Medulla oblongata (tissue), 1 donor: ENCODE data around the gene OPTC.

Experiments used
- DNase-seq: peaks from one replicate; pipeline ENCODE4 v3.0.0-alpha.2; 2015; ENCODE audit errors: extremely low spot score

Gene OPTC

DNA sequence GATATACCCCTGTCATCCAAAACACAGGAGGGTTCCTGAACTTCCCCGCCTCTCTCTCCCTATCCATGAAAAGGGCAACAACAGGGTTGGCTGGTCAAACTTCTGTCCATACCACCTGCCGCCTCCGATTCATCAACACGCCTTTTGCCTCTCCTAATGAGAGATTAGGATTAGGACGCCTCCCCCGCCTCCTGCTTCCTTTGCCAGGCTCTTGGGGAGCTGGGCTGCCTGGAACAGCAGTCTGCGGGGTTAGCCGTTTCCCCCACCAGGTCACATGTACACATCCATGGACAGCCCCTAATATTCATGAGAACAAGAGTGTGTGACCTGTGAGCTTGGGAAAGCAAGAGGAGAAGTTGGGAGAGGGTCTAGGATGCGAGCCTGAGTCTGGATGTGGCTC is 2.3 kb upstream of the OPTC start:
- no peak for DNase-seq

DNA sequence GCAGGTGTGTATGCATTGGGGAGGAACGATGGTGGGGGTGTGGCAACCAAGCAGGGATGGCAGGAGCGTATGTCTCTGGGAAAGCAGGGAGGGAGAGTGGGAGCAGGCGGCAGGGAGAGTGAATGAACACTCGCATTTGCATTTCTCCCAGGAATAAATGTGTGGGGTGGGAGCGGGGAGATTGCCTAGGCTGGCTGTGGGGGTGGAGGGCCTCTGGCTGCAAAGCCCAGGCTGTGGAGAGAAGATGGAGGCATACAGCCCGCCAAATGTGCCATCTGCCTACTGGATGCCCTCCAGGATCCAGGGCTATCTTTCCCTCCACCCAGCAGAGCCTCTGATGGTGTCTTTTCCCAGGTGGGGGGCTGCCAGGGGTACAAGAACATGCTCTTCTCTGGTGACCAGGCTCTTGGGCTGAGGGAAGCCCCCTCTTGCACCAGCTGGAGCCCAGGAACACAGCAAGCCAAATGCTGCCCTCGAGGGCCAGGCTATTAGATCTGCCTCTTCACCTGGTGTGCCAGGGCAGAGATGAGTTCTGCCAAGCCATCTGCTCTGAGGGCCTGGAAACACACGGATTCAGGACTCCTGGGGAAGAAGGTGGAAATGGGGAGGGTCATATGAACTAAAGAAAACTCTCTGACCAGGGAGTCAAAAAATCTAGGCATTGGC is 1.7 kb upstream of the OPTC start:
- DNase-seq, result no peak

DNA sequence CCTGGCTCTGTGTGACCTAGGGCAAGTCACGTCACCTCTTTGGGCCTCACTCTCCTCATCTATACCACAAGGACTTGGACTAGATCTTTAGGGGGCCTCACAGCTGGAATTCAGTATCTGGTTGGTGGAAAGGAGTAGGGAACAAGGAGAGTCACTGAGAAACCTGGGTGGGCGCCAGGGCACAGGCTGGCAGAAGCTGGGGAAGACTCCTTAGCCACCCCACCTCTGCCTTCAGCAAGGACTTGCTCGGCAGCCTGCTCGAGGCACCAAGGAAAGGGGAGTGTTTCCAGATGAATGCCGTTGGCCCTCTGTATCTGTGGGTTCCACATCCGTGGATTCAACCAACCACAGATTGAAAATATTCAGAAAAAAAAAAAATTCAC is 1.2 kb upstream of the OPTC start:
- no peak for DNase-seq

DNA sequence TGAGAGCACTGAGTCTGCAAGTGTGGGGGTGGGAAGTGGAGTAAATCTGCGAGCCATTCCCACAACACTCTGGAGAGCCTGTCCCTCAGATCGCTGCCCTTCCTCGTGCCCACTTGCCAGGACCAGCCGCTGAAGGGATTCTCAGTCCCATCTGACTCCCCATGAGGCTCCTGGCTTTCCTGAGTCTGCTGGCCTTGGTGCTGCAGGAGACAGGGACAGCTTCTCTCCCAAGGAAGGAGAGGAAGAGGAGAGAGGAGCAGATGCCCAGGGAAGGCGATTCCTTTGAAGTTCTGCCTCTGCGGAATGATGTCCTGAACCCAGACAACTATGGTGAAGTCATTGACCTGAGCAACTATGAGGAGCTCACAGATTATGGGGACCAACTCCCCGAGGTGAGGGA is 1.9 kb downstream of the OPTC start:
- no peak for DNase-seq

DNA sequence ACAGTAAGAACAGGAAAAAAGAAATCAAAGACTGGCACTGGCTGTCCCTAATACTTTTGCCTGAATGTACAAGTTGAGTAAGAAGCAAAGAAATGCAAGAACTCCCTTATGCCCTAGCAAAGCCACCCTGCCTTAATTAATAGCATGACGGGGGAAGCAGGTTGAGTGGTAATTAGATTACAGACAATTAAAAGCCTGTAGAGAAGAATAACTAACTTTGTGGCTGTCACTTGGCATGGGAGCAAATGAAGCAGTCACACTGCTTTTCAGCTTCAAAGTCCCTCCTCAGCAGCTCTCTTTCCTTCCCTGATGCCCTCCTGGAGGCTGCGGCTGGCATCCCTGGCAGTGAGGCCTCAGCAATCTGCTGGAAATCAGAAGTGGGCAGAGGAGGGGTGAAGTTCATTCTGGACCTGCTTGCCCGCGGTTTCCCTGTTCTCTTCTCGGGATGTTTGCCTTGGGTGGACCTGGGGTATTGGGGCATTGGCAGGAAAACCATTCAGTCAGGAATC is 3.4 kb downstream of the OPTC start:
- DNase-seq, result no peak

DNA sequence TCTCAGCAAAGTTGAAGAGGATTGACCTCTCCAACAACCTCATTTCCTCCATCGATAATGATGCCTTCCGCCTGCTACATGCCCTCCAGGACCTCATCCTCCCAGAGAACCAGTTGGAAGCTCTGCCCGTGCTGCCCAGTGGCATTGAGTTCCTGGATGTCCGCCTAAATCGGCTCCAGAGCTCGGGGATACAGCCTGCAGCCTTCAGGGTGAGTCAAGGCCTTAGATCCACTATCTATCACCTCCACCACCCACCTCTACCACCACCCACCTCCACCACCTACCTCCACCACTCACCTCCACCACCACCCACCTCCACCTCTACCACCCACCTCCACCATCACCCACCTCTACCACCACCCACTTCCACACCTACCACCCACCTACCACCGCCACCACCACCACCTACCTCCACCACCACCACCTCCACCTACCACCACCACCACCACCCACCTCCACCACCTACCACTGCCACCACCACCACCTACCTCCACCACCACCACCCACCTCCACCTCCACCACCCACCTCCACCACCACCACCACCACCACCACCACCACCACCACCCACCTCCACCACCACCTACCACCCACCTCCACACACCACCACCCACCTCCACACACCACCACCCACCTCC is 5.8 kb downstream of the OPTC start:
- no peak for DNase-seq

DNA sequence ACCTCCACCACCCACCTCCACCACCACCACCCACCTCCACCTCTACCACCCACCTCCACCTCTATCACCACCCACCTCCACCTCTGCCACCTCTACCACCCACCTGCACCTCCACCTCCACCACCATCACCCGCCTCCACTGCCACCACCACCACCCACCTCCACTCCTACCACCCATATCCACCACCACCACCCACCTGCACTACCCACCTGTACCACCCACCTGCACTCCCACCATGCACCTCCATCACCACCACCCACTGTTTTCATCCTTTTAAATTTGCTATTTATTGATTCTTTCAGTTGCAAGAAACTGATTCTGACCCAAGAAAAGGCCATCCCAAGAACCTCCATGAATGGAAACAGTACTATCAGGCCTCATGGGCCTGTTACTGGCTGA is 6.3 kb downstream of the OPTC start:
- DNase-seq, result no peak

DNA sequence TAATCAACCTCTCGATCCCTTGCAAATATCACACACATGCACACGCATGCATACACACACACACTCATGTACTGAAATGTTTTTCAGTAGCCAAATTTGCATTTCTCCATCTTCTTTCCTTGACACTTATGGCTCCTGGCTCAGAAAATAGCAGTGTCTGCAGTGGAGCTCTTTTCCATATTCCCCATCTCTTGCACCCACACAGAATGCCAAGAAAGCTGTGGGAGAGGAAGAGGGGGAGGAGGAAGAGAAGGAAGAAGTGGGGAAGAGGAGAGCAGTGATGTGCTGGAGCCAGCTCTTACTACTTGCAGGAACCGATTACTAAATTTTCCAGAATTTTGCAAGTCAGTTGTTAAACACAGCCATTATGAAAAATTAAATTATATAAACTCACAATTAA is 9.9 kb downstream of the OPTC start:
- DNase-seq, result no peak

DNA sequence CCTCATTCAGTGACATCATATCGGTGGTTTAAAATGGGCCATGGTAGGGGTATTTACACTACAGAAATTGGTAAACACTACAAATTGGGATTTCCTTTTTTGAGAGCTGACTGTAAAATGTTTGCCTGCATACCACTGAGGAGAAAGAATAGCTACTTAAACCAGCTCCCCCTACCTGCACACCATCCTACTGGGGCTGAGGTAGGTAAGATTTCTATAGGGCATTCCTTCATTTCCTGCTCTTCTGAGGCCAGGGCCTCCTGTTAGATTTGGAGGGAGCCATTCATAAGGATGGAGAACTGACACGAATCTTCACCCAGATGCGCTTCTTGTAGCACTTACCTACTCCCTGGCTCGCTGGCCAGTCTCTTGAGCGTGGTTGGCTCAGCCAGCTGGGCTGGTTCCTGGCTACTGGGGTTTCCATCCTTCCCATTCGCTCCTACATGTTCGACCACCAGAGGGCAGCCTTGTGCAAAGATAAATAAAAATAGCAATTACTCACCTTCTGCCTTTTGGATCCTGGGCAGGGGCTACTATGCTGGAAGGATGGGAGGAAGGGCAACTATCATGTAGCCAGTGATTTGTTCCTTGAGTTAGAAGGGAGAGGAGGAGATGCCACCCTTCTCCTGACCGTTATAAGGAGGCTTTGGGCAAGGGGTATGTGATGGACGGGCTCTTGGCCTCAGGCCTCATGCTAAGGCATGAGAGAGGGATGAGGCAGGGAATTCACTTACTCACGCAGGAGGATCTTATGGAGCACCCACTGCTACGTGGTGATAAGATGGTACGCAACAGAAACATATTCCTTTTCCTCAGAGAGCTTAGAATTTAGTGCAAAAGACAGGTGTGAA is 10.7 kb downstream of the OPTC start:
- DNase-seq, result peak; percentile 93

DNA sequence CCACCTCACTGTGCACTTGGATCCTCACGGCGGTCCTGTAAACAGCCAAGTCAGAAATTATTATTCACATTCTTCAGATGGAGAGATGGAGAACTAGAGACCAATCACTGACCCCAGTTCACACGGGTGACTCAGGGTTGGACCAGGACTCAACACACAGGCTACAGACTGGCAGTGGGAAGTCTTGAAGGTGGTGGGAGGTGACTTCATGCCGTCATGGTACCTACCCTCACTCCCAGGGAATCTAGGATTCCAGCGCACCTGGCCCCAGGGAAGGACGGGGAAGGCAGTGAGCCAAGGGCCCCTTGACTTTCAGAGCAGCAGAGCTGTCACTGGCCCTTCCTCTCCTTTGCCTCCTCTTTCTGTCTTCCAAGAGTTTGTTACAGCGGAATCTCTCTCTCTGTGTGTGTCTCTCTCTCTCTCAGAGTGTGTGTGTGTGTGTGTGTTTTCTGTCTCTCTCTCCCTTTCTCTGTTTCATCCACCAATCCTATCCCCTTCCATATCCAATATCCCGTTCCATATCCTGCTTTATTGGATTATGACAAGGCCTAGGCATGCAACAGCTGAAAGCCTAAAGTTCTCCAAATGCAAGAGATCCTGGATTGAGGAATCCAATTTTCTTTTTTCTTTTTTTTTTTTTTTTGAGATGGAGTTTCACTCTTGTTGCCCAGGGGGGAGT is 11.7 kb downstream of the OPTC start:
- DNase-seq, result no peak

DNA sequence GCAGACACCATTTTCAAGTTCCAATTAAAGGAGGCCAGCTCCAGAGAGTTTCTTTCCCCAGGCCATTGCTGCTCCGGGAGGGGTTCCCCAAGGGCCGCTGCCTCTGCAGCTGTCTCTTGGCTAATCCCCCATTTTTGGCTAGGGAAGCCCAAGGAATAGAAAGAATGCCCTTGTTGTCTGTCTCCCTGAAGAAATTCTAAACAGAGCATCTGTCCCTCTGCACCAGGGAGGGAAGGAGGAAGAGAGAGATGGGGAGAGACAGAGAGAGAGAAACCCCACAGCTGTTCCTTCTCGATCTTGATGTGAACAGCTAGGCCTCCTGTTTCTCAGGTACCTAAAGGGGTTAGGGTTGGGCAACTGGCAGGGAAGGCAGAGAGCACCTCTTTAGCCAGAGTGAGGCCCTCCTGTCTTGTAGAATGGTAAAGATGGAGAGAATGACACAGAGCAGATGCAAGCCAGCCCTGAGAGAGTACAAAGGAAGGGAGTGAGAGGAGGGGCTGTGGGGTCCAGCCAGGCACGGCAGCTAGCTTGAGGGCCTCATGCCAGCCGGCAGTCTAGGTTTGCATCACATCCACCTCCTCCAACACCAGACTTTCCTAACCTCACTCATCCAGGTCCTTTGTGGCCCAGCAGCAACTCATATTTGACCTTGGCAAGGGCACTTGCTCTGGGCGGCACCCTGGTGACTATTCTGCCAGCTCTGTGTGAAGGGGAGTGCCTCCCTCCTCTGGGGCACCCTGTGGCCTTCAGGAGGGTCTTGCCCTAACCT is 13.1 kb downstream of the OPTC start:
- DNase-seq, result peak; percentile 26

DNA sequence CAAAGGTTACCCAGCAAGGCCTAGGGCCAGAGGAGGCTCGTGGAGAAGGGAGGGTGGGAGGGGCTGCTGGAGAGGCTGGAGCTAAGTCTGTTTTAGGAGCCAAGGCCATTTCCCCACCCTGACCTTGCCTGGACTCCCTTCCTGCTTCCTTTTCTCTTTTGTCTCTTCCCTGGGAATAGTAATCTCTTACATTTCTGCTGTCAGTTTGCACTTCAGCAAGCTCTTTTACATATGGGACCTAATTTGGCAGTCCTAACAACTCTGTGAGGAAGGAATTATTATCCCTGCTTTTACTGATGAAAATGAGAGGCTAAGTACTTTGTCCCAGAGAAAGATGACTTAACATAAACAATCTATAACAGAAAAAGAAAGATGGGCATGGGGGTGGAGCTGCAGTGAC is 13.8 kb downstream of the OPTC start:
- no peak for DNase-seq

DNA sequence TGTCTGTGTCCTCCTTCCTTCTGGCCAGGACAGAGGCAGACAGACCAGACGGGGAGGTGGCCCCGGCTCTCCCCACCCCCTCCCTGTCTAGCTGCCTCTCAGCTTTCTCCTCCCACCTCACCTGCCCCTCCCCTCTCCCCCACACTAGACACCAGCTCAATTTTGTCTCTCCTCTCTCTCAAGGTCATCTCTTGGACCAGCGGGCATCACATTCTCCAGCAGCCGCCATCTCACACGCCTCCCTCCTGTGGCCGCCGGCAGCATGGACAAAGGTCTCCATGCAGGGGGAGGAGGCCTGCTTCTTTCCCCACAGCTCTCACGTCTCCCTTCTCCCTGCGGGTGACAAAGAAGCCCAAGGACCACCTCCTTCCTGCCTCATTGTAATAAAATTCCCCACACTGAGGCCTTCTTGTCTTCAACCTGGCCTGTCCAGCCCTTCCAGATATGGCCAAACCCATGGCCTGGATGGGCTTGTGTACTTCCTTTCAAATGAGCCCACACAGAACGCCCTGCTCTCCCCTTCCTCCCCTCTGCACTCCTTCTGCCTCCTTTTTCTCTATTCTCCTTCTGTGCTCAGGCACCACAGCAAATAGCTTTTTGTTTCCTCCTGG is 14.6 kb downstream of the OPTC start:
- DNase-seq, result no peak

DNA sequence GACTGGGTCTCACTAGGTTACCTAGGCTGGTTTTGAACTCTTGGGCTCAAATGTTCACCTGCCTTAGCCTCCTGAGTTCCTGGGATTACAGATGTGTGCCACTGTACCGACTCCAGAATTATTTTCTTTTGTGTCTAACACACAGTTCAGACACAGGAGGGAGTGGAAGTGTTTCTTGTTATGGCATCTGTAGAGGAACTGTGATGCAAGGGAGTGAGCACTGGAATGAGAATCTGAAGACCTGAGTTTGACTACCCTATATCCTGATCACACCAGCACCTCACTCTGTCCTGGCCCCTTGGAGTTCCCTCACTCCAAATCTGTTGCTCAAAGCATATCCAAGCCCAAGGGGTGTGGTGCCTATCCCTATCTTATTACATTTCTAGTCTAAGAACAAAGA is 15.2 kb downstream of the OPTC start:
- no peak for DNase-seq

DNA sequence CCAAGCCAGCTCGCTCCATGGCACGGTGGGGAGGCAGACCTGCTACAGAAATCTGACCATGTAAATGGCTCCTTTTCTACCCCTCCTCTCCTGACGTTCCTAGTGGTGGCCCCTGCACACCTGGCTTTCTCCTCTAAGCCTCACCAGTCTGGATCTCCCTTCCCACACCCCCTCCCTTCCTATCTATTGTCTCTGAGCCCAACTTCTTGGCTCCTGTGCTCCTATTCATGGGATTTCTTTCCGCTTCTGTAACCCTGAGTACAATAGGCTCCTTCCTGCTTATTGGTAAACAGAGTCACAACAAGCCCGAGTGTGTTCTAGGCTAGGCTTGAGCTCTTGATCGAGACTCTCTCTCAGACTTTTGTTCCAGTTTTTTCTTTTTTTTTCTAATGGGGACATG is 17.6 kb downstream of the OPTC start:
- DNase-seq, result no peak

DNA sequence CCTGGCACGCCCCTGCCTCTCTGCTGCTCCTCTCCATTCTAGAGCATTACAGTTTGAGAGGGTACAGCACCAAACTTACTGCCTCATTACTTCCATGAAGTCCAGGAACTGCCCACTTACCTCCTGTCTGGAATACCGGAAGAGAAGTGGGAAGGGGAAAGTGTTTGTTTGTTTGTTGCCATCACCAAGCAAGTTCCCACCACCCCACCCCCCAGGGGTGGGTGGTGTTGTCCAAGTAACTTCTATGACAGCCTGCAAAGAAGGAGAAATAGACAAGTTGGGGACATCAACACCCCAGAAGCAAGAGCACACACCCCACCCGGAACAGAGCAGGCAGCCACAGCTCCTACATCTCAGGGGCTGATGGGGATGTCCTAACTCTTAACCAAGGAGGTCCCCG is 18.0 kb downstream of the OPTC start:
- DNase-seq, result no peak

DNA sequence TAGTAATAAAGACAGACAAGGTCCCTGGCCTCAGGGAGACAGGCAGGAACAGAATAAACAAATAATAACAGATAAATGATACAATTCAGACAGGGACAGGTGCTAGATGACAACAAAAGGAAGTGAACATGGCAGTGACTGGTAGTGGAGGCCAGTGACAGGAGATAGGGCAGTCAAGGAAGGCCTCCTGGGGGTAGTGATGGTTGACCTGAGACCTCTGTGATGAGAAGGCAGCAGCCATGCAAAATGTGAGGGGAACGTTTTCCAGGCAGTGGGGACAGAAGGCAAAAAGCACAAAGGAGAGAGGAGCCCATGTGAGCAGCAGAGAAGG is 18.5 kb downstream of the OPTC start:
- no peak for DNase-seq

DNA sequence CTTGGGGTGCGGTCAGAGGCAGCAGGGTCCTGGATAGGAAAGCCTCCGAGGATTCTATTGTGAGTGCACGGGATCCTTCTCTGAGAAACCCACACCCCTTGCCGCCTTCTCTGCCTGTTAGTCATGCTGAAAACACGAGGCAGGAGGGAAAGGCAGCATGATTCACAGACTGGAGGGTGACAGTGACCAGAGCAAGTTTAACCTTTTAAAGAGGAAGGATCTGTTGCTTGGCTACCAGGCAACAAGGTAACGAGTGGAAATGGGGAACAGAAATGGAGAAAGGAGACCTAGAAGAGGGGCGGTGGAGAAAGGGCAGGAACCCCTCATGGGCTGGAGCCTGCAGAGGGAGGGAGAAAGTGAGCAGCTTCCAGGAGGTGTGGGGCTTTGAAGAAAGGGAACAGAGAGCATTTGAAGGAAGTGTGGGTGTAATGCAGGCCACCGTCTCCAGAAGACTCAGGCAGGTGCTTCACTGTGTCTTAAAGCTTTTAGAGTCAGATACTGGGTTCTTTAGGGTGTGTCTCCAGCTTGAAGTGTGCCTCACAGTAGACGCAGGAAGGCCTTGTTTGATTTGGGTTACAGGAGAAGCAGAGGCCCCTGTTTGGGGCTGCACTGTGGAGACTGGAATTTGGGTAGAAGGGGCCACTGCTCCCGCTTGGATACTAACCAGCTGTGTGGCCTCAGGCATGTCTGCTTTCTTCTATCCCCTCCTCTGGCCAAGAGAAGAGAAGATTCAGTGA is 19.1 kb downstream of the OPTC start:
- peak; percentile 40 for DNase-seq

DNA sequence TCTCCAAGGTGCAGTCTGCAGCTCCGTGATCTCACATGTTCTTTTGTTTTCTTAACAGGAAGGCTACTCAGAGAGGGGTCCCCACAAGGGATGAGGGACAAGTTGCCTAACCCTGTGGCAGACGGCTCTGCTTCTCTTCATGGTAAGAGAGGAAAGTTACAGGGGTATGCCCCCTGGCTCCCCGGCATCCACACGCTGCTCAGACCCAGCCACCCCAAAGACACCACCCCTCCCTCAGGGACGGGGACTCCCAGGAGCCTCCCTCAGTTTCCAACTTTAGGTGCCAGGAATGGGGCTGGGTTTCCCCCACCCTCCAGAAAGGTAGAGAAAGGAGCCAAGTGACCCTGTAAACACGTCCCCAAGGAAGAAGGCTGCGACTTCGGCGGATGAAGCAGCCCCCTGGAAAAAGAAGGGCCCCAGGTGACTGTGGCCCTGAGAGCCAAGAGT is 19.7 kb downstream of the OPTC start:
- DNase-seq, result no peak

DNA sequence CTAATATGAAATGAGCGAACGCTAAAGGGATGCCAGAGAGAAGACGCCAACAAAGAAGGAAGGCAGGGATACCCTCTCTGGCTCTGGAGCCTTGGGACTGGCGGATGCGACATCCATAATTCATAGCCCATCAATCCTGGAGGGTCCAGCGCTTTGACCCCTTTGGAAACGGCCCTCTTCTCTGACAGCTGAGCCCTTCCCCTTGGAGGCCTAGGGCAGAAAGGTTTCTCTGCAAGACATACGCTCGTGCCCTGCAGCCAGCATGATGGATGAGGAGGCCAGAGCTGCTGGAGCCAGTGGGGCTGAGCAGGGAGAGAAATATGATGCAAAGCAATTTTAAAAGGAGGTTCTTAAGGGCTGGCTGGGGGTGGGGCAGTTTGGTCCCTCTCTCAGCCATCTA is 22.2 kb downstream of the OPTC start:
- no peak for DNase-seq
